GM21786 (cell line): Measurements from ENCODE around the gene ZNF503.

Experiments used
- ATAC-seq: cut with Tn5 transposase; IDR thresholded peaks from one replicate; pipeline ENCODE4 v1.9.1; 2021; ENCODE audit not compliant: unreplicated experiment

ZNF503 gene

GRCh38 chr10:75431180-75432111 is 29.9 kb upstream of the ZNF503 start, which contains the start of gene LRMDA:
TSS of gene LRMDA (plus strand) at chr10:75431624.
- peak; percentile 49 for ATAC-seq

GRCh38 chr10:75430000-75430763 is 28.6 kb upstream of the ZNF503 start:
- ATAC-seq, result no peak

- no peak for ATAC-seq
Measured at GRCh38 chr10:75429159-75429827, 27.7 kb upstream of the ZNF503 start.

- peak; percentile 49 for ATAC-seq
Measured at GRCh38 chr10:75428434-75429158, 27.0 kb upstream of the ZNF503 start.

- no peak for ATAC-seq
Measured at GRCh38 chr10:75427951-75428350, 26.4 kb upstream of the ZNF503 start.

GRCh38 chr10:75426880-75427279 is 25.3 kb upstream of the ZNF503 start:
- no peak for ATAC-seq

- no peak for ATAC-seq
Measured at GRCh38 chr10:75425291-75426079, 23.9 kb upstream of the ZNF503 start.

GRCh38 chr10:75424571-75424970 is 23.0 kb upstream of the ZNF503 start:
- ATAC-seq, result no peak

GRCh38 chr10:75422913-75423312 is 21.3 kb upstream of the ZNF503 start:
- no peak for ATAC-seq

- no peak for ATAC-seq
Measured at GRCh38 chr10:75418712-75419111, 17.1 kb upstream of the ZNF503 start.

GRCh38 chr10:75418293-75418692 is 16.7 kb upstream of the ZNF503 start:
- ATAC-seq, result no peak

- ATAC-seq, result no peak
Measured at GRCh38 chr10:75417522-75417927, 16.0 kb upstream of the ZNF503 start.

- no peak for ATAC-seq
Measured at GRCh38 chr10:75414527-75414926, 13.0 kb upstream of the ZNF503 start.

GRCh38 chr10:75410132-75411005 is 8.8 kb upstream of the ZNF503 start:
- ATAC-seq, result no peak

- peak; percentile 52 for ATAC-seq
Measured at GRCh38 chr10:75408911-75409885, 7.6 kb upstream of the ZNF503 start.

- ATAC-seq, result no peak
Measured at GRCh38 chr10:75408509-75408875, 6.9 kb upstream of the ZNF503 start.

- ATAC-seq, result no peak
Measured at GRCh38 chr10:75407713-75408508, 6.3 kb upstream of the ZNF503 start.
